ENCODE data around the gene MRPL36.

DNA sequence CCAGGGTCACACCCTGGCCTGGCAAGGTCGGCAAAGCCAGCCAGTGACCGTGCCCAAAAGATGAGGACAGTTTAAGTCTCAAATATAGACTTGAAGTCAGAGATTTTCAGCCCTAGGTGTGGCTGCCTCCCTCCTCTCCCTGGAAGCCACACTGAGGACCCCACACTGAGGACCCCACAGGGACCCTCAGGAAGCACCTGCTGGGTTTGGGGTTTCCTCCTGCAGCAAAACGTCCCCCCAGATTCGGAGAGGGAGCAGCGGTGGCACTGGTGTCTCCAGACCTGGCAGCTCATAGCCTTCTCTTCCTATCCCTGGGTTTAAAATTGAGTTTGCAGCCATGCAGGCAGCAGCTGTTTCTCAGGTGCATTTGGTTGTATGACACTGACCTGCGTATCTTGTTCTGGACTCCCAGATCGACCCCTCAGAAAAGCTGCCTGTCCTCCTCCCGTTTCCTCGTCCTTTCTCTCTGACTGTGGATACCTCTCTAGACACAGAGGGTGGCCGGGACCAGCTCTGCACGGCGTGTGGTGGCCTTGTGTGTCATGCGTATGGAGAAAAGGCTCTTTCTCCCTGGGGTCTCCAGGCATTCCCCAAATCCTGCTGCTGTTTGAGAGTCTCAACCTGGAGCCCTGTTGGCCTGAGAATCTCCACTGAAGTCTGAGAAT is 36.6 kb downstream of the MRPL36 start:
- no peak for TF ChIP-seq POLR2AphosphoS5 (IDR thresholded peaks at IDR 0.05)
- no peak for TF ChIP-seq CTCF (IDR thresholded peaks at IDR 0.05)
- TF ChIP-seq POLR2A (IDR thresholded peaks at IDR 0.05): no peak
- no peak for TF ChIP-seq EP300 (IDR thresholded peaks at IDR 0.05; ENCODE audit: low read depth)
